DMS79 treated with DMSO at 0.1 percent for 48 hours (cell line): ENCODE results near the gene PELI2.
A peak's percentile ranks its signal among the peaks of the same experiment; 100 is the strongest.

Experiments
- DNase-seq: peaks from one replicate; lab custom pipeline; 2025; lab: John Stamatoyannopoulos, UW

PELI2 gene

GRCh38 chr14:56172571-56172971 lies 54.4 kb downstream of the PELI2 start:
- DNase-seq = no peak

GRCh38 chr14:56173365-56173922 lies 55.2 kb downstream of the PELI2 start:
- DNase-seq = no peak

- no peak for DNase-seq
Measured at GRCh38 chr14:56175773-56176172, 57.6 kb downstream of the PELI2 start.

GRCh38 chr14:56176530-56176929 lies 58.3 kb downstream of the PELI2 start:
- DNase-seq = peak; percentile 47

GRCh38 chr14:56177036-56177435 lies 58.8 kb downstream of the PELI2 start:
- DNase-seq = no peak

- DNase-seq = no peak
Measured at GRCh38 chr14:56180754-56181542, 62.7 kb downstream of the PELI2 start.

GRCh38 chr14:56181681-56182085 lies 63.5 kb downstream of the PELI2 start:
- DNase-seq = peak; percentile 68

- DNase-seq = no peak
Measured at GRCh38 chr14:56182410-56182809, 64.2 kb downstream of the PELI2 start.

- no peak for DNase-seq
Measured at GRCh38 chr14:56183631-56184157, 65.5 kb downstream of the PELI2 start.

GRCh38 chr14:56185992-56186391 lies 67.8 kb downstream of the PELI2 start:
- DNase-seq = peak; percentile 47

GRCh38 chr14:56187736-56188135 lies 69.5 kb downstream of the PELI2 start:
- DNase-seq = no peak

GRCh38 chr14:56189307-56189706 lies 71.1 kb downstream of the PELI2 start:
- no peak for DNase-seq

GRCh38 chr14:56193347-56193746 lies 75.1 kb downstream of the PELI2 start:
- no peak for DNase-seq

GRCh38 chr14:56194042-56194441 lies 75.8 kb downstream of the PELI2 start:
- no peak for DNase-seq

GRCh38 chr14:56195223-56195622 lies 77.0 kb downstream of the PELI2 start:
- no peak for DNase-seq

GRCh38 chr14:56195704-56196103 lies 77.5 kb downstream of the PELI2 start:
- DNase-seq = no peak

GRCh38 chr14:56196274-56196673 lies 78.1 kb downstream of the PELI2 start:
- DNase-seq = no peak

GRCh38 chr14:56197150-56197549 lies 78.9 kb downstream of the PELI2 start:
- DNase-seq = no peak

- no peak for DNase-seq
Measured at GRCh38 chr14:56198438-56198837, 80.2 kb downstream of the PELI2 start.

GRCh38 chr14:56199095-56199981 lies 81.1 kb downstream of the PELI2 start:
- no peak for DNase-seq

- DNase-seq = no peak
Measured at GRCh38 chr14:56199982-56200577, 81.9 kb downstream of the PELI2 start.

- peak; percentile 57 for DNase-seq
Measured at GRCh38 chr14:56202256-56202655, 84.0 kb downstream of the PELI2 start.
